Tibial artery (tissue), 4 donors: ENCODE results near the gene GPR153.

Experiments
- DNase-seq, 2 donors: peaks; one replicate each; pipeline ENCODE4 v3.0.0-alpha.2; 2019
- H3K27ac ChIP-seq, 2 donors: fragments of 200-600 bp; sonication (generic) in 1 of 2; 1 replicate in 1 of 2; 2 replicates in 1 of 2; pipeline ENCODE4 v1.5.1; 2018 to 2019; ENCODE audit warnings: mild to moderate bottlenecking in 1 of 2
- H3K27me3 ChIP-seq, 2 donors: fragments of 200-600 bp; sonication (generic) in 1 of 2; one replicate each; pipeline versions ENCODE4 v1.5.1 to v1.6.0; 2016 to 2019
- H3K36me3 ChIP-seq, 3 donors: fragments of 200-600 bp; sonication (generic) in 2 of 3; one replicate each; pipeline ENCODE4 v1.5.1; 2016 to 2019; ENCODE audit warnings: mild to moderate bottlenecking in 2 of 3
- H3K4me1 ChIP-seq, 4 donors: fragments of 200-600 bp; sonication (generic) in 2 of 4; 1 replicate in 3 of 4; 2 replicates in 1 of 4; pipeline ENCODE4 v1.5.1; 2016 to 2019
- H3K4me3 ChIP-seq, 2 donors: fragments of 200-600 bp; sonication (generic) in 1 of 2; 1 replicate in 1 of 2; 2 replicates in 1 of 2; pipeline ENCODE4 v1.5.1; 2018 to 2019; ENCODE audit warnings: mild to moderate bottlenecking in 2 of 2
- H3K9me3 ChIP-seq, 3 donors: fragments of 200-600 bp; sonication (generic) in 1 of 3; one replicate each; pipeline ENCODE4 v1.5.1; 2016 to 2019
- CTCF ChIP-seq, 2 experiments: fragments of 200-600 bp in 1 of 2; fragments of 450-650 bp in 1 of 2; IDR thresholded peaks; one replicate each; pipeline ENCODE4 v1.5.1; 2017 to 2019; ENCODE audit warnings: antibody characterized with exemption in 2 of 2, mild to moderate bottlenecking in 1 of 2, moderate library complexity in 1 of 2
- intact Hi-C: fragments of 100-400 bp; cut with DNase I; formaldehyde crosslinking; loops from one replicate; pipeline ENCODE4 v1.15.0; 2023; ENCODE audit warnings: low total_unique reads

GPR153 gene

GRCh38 chr1:6266641-6267040, 5.7 kb upstream of the GPR153 start:
- no peak overlapping the region for H3K27ac ChIP-seq
- TF ChIP-seq CTCF (IDR thresholded peaks at IDR 0.05) = no peak
- no peak for DNase-seq
- H3K36me3 ChIP-seq = no peaks in the 10 kb centered on the region
- H3K4me3 ChIP-seq = no peak overlapping the region
- intact Hi-C loops = no loop called here
- no peaks in the 10 kb centered on the region for H3K9me3 ChIP-seq
- peaks cover 0 to 32% of the 10 kb centered on the region in 2 donors for H3K27me3 ChIP-seq
- H3K4me1 ChIP-seq = peaks cover 0 to 5% (median under 1%) of the 10 kb centered on the region in 4 donors

- no peaks in the 10 kb centered on the region for H3K9me3 ChIP-seq
- H3K4me3 ChIP-seq = no peak overlapping the region
- peaks cover 0 to 17% (median 7%) of the 10 kb centered on the region in 4 donors for H3K4me1 ChIP-seq
- H3K36me3 ChIP-seq = no peaks in the 10 kb centered on the region
- intact Hi-C loops = no loop called here
- DNase-seq = no peak
- peaks cover 0 to 44% of the 10 kb centered on the region in 2 donors for H3K27me3 ChIP-seq
- H3K27ac ChIP-seq = no peak overlapping the region
- TF ChIP-seq CTCF (IDR thresholded peaks at IDR 0.05) = no peak
Observed at GRCh38 chr1:6265151-6265550, 4.3 kb upstream of the GPR153 start.

- Histone ChIP-seq H3K4me3 (no peak overlapping the region), H3K36me3 (no peaks in the 10 kb centered on the region), H3K27me3 (peaks cover 0 to 59% of the 10 kb centered on the region in 2 donors), H3K27ac (no peak overlapping the region), H3K9me3 (no peaks in the 10 kb centered on the region), H3K4me1 (peaks cover 0 to 28% (median 14%) of the 10 kb centered on the region in 4 donors)
- DNase-seq = no peak
- intact Hi-C loops = no loop called here
- TF ChIP-seq CTCF (IDR thresholded peaks at IDR 0.05) = no peak
Observed at GRCh38 chr1:6263716-6264115, 2.8 kb upstream of the GPR153 start.

- no peaks in the 10 kb centered on the region for H3K36me3 ChIP-seq
- intact Hi-C loops = no loop called here
- no peaks in the 10 kb centered on the region for H3K9me3 ChIP-seq
- DNase-seq = no peak
- peaks cover 0 to 28% (median 14%) of the 10 kb centered on the region in 4 donors for H3K4me1 ChIP-seq
- H3K27me3 ChIP-seq = peaks cover 0 to 67% of the 10 kb centered on the region in 2 donors
- no peak overlapping the region for H3K4me3 ChIP-seq
- no peak for TF ChIP-seq CTCF (IDR thresholded peaks at IDR 0.05)
- no peak overlapping the region for H3K27ac ChIP-seq
Observed at GRCh38 chr1:6262555-6263420, 1.9 kb upstream of the GPR153 start.

GRCh38 chr1:6261615-6261995, 707 bp upstream of the GPR153 start:
- peaks cover 0 to 76% of the 10 kb centered on the region in 2 donors for H3K27me3 ChIP-seq
- peak overlapping the region in 1 of 2 donors; percentile 45 for H3K4me3 ChIP-seq
- no peaks in the 10 kb centered on the region for H3K9me3 ChIP-seq
- no peak for TF ChIP-seq CTCF (IDR thresholded peaks at IDR 0.05)
- H3K4me1 ChIP-seq = peaks cover 0 to 28% (median 14%) of the 10 kb centered on the region in 4 donors
- intact Hi-C loops = no loop called here
- DNase-seq = no peak
- H3K36me3 ChIP-seq = no peaks in the 10 kb centered on the region
- H3K27ac ChIP-seq = peak overlapping the region in 1 of 2 donors; percentile 38
